Right lung (tissue), 5 donors: ENCODE data around the gene PTGES3L. TPM values are rescaled to one million over a fixed set of nuclear protein-coding genes. Genes with fewer than 3 reads are reported as not detected.
"Not testable (repeated sequence)": the region's sequence is repeated elsewhere in the genome, so short reads cannot be mapped to it uniquely, and the experiment has no call there.

ENCODE experiments used
- DNase-seq, 2 donors: peaks; one replicate each; pipeline ENCODE4 v3.0.0-alpha.2; 2013
- polyA plus RNA-seq, 5 donors: library from polyadenylated mRNA; unstranded; fragments of 120-200 nt; gene quantifications; one replicate each; pipeline versions ENCODE4 v1.2.1 to v1.2.3, GENCODE V29; 2013; ENCODE audit warnings: inconsistent platforms in 1 of 5, low replicate concordance in 1 of 5; ENCODE audit not compliant: insufficient read length in 5 of 5, insufficient read depth in 1 of 5

The PTGES3L gene
- polyA plus RNA-seq, 5 donors: 1.8 to 5.2 (median 2.1) TPM

DNA sequence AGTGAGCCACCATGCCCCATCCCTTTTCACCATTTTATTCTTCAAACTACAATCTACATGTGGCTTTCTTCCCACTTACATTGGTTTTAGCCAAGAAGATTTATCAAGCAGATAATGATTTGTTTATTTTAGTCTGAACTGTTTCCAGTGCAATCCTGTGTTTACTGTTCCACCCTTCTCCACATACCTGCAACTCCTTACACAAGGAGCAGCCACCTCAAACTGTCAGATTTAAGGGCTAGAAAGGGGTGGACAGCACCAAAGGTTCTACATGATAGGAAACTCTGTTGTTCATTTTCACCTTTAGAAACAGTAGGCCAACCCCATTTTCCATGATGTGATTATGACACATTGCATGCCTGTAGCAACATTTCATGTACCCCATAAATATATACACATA is 2.4 kb upstream of the PTGES3L start:
- no peak for DNase-seq

GRCh38 chr17:42980766-42981397 is 1.0 kb upstream of the PTGES3L start:
- peak in 1 of 2 donors; percentile 27 for DNase-seq

- peak; percentile 86 to 90 for DNase-seq
These were observed 440 bp upstream of the PTGES3L start, which contains the start of gene RUNDC1 for GRCh38 chr17:42980274-42980765. Gene RUNDC1 (plus strand): TSS chr17:42980565. CDS start chr17:42980577, 12 bp downstream.

GRCh38 chr17:42975701-42976100 is 4.2 kb downstream of the PTGES3L start:
- not testable (repeated sequence) for DNase-seq

- no peak for DNase-seq
These were observed 4.6 kb downstream of the PTGES3L start for GRCh38 chr17:42975265-42975664.

DNA sequence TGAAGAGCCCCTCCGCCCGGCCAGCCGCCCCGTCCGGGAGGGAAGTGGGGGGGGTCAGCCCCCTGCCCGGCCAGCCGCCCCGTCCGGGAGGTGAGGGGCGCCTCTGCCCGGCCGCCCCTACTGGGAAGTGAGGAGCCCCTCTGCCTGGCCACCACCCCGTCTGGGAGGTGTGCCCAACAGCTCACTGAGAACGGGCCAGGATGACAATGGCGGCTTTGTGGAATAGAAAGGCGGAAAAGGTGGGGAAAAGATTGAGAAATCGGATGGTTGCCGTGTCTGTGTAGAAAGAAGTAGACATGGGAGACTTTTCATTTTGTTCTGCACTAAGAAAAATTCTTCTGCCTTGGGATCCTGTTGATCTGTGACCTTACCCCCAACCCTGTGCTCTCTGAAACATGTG is 6.6 kb downstream of the PTGES3L start:
- not testable (repeated sequence) for DNase-seq

- DNase-seq: no peak
These were observed 8.3 kb downstream of the PTGES3L start for GRCh38 chr17:42971589-42971988.

GRCh38 chr17:42969001-42969581 is 10.8 kb downstream of the PTGES3L start:
- peak; percentile 84 to 88 for DNase-seq

GRCh38 chr17:42967925-42968324 is 12.0 kb downstream of the PTGES3L start:
- DNase-seq: no peak

- peak; percentile 92 to 93 for DNase-seq
These were observed 15.5 kb downstream of the PTGES3L start, which contains the start of gene AARSD1 for GRCh38 chr17:42964161-42964932. Gene AARSD1 (minus strand): TSS chr17:42964454. CDS start chr17:42964440, 14 bp downstream.

- DNase-seq: no peak
These were observed 26.2 kb downstream of the PTGES3L start for GRCh38 chr17:42953669-42954068.

GRCh38 chr17:42950044-42950783 is 29.7 kb downstream of the PTGES3L start:
- DNase-seq: no peak

- DNase-seq: no peak
These were observed 33.1 kb downstream of the PTGES3L start for GRCh38 chr17:42946812-42947211.

DNA sequence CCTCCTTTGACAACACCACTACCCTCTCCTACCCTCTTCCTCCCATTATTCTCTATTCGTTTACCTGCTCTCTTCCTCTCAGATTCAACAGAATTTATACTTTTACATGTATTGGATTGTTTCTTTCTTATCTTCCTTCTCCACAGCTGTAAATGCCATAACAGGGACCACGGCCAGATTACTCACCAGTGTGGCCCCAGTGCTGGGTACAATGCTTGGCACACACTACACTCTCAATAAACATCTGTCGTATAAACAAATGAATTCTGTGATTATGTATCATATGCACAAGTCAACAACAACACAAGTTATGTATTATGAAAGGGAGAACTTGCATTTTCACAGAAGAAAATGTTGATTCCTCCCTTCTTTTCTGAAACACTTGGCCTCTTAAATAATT is 35.7 kb downstream of the PTGES3L start:
- DNase-seq: no peak

DNA sequence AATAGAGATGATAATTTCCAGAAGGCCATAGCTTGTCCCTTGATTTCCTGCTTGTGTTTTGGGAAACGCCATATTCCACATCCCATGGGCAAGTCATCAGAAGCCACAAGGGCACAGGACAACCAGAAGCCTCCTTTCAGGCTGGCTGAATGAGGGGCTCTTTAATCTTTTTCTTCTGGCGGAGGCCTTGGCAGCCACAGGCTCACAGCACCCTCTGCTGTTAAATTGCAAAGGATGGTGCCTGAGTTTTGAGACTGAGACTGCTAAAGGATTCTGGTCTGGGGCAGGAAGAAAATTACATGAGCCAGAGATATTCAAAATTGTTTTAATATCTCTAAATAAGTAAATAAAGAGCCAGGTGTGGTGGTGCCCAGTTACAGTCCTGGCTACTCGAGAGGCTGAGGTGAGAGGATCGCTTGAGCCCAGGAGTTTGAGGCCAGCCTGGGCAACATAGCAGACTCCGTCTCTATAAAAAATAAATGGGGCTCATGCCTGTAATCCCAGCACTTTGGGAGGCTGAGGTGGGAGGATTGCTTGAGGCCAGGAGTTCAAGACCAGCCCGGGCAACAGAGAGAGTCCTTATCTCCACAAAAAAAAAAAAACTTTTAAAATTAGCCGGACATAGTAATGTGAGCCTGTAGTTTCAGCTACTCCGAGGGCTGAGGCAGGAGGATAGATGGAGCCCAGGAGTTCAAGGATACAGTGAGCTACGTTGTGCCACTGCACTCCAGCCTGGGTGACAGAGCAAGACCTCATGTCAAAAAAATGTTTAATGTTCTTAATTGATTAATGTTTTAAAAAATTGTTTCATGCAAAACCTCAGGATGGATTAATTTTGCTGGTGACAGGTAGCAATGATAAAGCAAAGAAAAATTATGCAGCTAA is 41.9 kb downstream of the PTGES3L start:
- peak in 1 of 2 donors; percentile 54 for DNase-seq

DNA sequence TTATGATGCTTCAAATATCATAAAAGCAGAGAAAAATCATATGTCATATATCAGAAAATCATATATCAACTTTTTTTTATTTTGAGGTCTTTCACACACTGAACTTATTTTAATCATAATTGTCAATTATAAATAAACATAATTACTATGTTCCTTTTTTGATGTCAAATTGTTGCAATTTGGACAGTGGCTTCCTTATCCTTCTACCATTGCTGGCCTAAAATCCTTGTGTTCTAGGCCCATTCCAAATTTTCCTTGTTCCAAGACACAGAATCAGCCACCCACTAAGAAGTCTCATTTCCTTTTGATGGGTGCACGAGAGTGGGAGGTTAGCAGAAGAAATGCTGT is 50.4 kb downstream of the PTGES3L start:
- no peak for DNase-seq

DNA sequence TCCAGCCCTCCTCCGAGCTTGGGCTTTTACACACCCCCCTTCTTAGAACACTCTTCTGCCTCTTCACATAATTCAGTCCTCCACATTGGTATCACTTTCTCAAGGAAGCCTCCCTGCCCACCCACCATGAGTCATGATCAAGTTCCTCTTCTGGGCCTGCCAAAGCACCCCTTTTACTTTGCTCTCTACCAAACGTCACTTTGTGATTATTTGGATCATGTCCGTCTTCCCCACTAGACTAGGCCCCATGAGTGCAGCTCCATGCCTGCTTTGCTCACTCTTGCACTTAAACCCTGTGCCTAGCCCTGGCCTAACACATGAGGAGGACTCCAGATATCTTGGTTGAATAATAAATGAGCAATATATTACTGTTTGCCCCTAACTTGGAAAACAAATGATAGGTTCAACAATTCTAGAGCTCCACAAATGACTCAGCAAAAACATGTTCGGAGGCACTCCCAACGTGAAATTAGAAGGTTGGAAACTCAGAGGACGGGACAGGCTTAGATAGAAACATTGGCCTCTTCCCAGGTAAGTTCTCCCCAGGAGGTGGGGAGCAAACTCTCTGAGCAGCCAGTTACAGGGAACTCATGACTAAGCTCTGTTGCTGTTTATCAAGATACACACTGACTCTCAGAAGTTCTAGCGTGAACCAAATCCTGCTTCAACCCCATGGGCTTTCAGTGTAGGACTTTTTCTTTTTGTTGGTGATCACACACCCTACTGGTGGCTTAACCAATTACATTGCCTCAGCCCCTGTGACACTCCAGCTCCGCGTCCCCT is 51.0 kb downstream of the PTGES3L start:
- peak; percentile 61 to 71 for DNase-seq

GRCh38 chr17:42924891-42925290 is 55.0 kb downstream of the PTGES3L start:
- DNase-seq: no peak

DNA sequence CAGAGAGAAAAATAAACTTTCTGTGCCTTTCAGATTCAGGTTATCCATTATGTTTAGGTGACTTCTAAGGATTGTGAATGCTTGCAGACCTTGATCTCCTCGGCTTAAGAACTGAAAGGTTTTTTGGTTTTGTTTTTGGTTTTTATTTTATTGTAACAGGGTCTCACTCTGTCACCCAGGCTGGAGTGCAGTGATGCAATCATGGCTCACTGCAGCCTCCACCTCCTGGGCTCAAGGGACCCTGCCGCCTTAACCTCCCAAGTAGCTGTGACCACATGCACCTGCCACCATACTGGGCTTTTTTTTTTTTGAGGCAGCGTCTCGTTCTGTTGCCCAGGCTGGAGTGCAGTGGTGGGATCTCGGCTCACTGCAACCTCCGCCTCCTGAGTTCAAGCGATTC is 56.4 kb downstream of the PTGES3L start:
- DNase-seq: not testable (repeated sequence)

DNA sequence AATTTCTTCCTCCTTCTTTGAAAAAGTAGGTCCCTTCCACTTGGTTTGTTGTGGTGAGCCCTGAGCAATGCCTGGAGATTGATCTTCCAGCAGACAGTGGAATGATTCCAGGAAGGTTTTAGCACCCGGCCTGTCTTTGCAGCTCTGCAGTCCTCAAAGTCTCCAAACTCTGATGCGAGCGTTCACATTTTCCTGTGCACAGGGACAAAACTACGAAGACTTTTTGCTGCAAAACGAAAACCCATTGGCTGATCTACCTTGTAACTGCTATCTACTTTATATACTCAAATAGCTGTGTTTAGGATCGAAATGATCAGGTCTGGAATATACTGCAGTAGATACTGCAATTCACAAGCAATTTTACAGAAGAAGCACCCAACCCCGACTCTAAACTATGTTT is 57.6 kb downstream of the PTGES3L start:
- no peak for DNase-seq
